Prostate gland (tissue), 2 donors: ENCODE results near the gene TRAF3IP1.

Experiments used
- CTCF ChIP-seq, 4 experiments: fragments of 200-600 bp in 2 of 4; fragments of 450-650 bp in 2 of 4; sonication (generic) in 2 of 4; IDR thresholded peaks; 1 replicate in 3 of 4; 2 replicates in 1 of 4; pipeline ENCODE4 v1.5.1; 2016 to 2019; ENCODE audit warnings: antibody characterized with exemption in 4 of 4, mild to moderate bottlenecking in 2 of 4, moderate library complexity in 2 of 4
- POLR2A ChIP-seq: fragments of 450-650 bp; IDR thresholded peaks from one replicate; pipeline ENCODE4 v1.6.1; 2016; ENCODE audit warnings: antibody characterized with exemption, mild to moderate bottlenecking
- POLR2AphosphoS5 ChIP-seq: sonication (generic); formaldehyde crosslinking; IDR thresholded peaks from one replicate; pipeline ENCODE4 v1.6.1; 2017; ENCODE audit warnings: antibody characterized with exemption

GRCh38 chr2:238339814-238340213, 19.5 kb downstream of the TRAF3IP1 start:
- TF ChIP-seq CTCF (IDR thresholded peaks at IDR 0.05) (peak in 3 of 4 experiments; percentile 18 to 48 (median 33)), POLR2AphosphoS5 (peak; percentile 23), POLR2A (no peak)
